Gastroesophageal sphincter (tissue), 3 donors: Measurements from ENCODE around the gene ZC3H15.

ENCODE experiments used
- CTCF ChIP-seq, 4 experiments: fragments of 200-600 bp in 2 of 4; fragments of 450-650 bp in 2 of 4; sonication (generic) in 1 of 4; IDR thresholded peaks; one replicate each; pipeline ENCODE4 v1.5.1; 2017 to 2019; ENCODE audit warnings: antibody characterized with exemption in 4 of 4, mild to moderate bottlenecking in 2 of 4, moderate library complexity in 2 of 4
- EP300 ChIP-seq: sonication (generic); formaldehyde crosslinking; IDR thresholded peaks from one replicate; pipeline ENCODE4 v1.6.1; 2017; ENCODE audit warnings: antibody characterized with exemption, mild to moderate bottlenecking
- POLR2A ChIP-seq, 2 donors: fragments of 450-650 bp; IDR thresholded peaks; one replicate each; pipeline ENCODE4 v1.6.1; 2017; ENCODE audit warnings: antibody characterized with exemption in 2 of 2, mild to moderate bottlenecking in 2 of 2, moderate library complexity in 1 of 2

- TF ChIP-seq CTCF (IDR thresholded peaks at IDR 0.05) (no peak), EP300 (no peak), POLR2A (IDR thresholded peaks at IDR 0.05) (no peak)
Observed at GRCh38 chr2:186558512-186559276, 72.6 kb downstream of the ZC3H15 start.
